AG04449 (cell line): Measurements from ENCODE around the gene CDC42EP4.

Experiments used
- CTCF ChIA-PET: fragments of 350-600 bp; formaldehyde crosslinking; extraction: SDS; loops from one replicate; lab custom pipeline; 2021; ENCODE audit warnings: antibody characterized with exemption; lab: Yijun Ruan, JAX
- POLR2A ChIA-PET: fragments of 400-600, 350-600 bp; formaldehyde crosslinking; extraction: SDS; loops from one replicate; lab custom pipeline; 2020; ENCODE audit warnings: antibody characterized with exemption, inconsistent platforms; lab: Yijun Ruan, JAX
- DNase-seq: peaks from one replicate; pipeline ENCODE4 v3.0.0-alpha.2; 2010; ENCODE audit warnings: low read depth, low spot score
- H3K4me3 ChIP-seq: 2 replicates; pipeline ENCODE4 v1.5.1; 2011; ENCODE audit warnings: low read depth, mild to moderate bottlenecking, control low read depth, low read length
- CTCF ChIP-seq: IDR thresholded peaks from one replicate; pipeline ENCODE4 v1.5.1; 2011; ENCODE audit warnings: mild to moderate bottlenecking, moderate library complexity, low read length, control low read depth, inconsistent platforms; ENCODE audit not compliant: insufficient read depth; ENCODE audit errors: missing control alignments

Gene CDC42EP4

GRCh38 chr17:73278049-73278464 is 33.7 kb downstream of the CDC42EP4 start:
- DNase-seq, result no peak
- ChIA-PET POLR2A (no interaction called here), CTCF (interaction anchor here (0.9 to 2.1 kb wide), 4 partner anchors 21 to 93 kb away, joined by 4 to 9 read pairs (median 6); no protein-coding TSS in a partner anchor)
- TF ChIP-seq CTCF, result no peak
- H3K4me3 ChIP-seq, result no peak overlapping the region

GRCh38 chr17:73274490-73274889 is 37.3 kb downstream of the CDC42EP4 start:
- no peak for DNase-seq
- no peak for TF ChIP-seq CTCF
- ChIA-PET POLR2A (no interaction called here), CTCF (no interaction called here)
- no peak overlapping the region for H3K4me3 ChIP-seq

- H3K4me3 ChIP-seq, result no peak overlapping the region
- POLR2A ChIA-PET, result no interaction called here
- CTCF ChIA-PET, result no interaction called here
- TF ChIP-seq CTCF, result no peak
- DNase-seq, result no peak
Measured at GRCh38 chr17:73272906-73273218, 38.9 kb downstream of the CDC42EP4 start.

- TF ChIP-seq CTCF, result no peak
- ChIA-PET CTCF (interaction anchor here (1.0 to 1.4 kb wide), 3 partner anchors 11 to 99 kb away, joined by 3 to 7 read pairs (median 3); no protein-coding TSS in a partner anchor), POLR2A (no interaction called here)
- no peak for DNase-seq
- no peak overlapping the region for H3K4me3 ChIP-seq
Measured at GRCh38 chr17:73271072-73271471, 40.7 kb downstream of the CDC42EP4 start.

DNA sequence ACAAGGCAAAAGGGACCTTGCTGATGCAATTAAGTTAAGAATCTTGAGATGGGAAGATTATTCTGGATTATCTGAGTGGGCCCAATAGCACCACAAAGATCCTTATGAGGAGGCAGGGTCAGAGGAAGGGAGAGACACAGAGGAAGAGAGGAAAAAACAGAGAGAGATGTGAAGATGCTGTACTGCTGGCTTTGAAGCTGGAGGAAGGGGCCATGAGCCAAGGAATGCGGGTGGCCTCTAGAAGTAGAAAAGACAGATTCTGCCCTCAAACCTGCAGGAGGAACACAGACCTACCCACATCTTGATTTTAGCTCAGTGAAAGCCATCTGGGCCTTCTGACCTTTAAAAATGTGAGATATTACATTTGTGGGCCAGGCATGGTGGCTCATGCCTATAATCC is 42.0 kb downstream of the CDC42EP4 start:
- POLR2A ChIA-PET, result no interaction called here
- CTCF ChIA-PET, result interaction anchor here (1.1 to 1.3 kb wide), 3 partner anchors 13 to 101 kb away, joined by 3 to 7 read pairs (median 4); no protein-coding TSS in a partner anchor
- no peak overlapping the region for H3K4me3 ChIP-seq
- no peak for TF ChIP-seq CTCF
- DNase-seq, result no peak

DNA sequence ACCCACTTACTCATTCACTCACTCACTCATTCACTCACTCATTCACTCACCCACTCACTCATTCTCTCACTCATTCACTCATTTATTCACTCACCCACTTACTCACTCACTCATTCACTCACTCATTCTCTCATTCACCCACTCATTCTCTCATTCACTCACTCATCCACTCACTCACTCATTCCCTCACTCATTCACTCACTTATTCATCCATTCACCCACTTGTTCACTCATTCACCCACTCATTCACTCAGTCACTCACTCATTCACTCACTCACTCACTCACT is 42.5 kb downstream of the CDC42EP4 start:
- ChIA-PET POLR2A (no interaction called here), CTCF (interaction anchor here (1.8 kb wide), 1 partner anchor 101 kb away, joined by 7 read pairs; no protein-coding TSS in a partner anchor)
- no peak for TF ChIP-seq CTCF
- no peak for DNase-seq
- no peak overlapping the region for H3K4me3 ChIP-seq
